K562 (cell line): Measurements from ENCODE around the gene TMEM45A. TPM values are rescaled to one million over a fixed set of nuclear protein-coding genes. Genes with fewer than 3 reads are reported as not detected.

Experiments used
- ATAC-seq: fragments of 200-7000 bp; cut with Tn5 transposase; 3 replicates; pipeline ENCODE4 v1.9.1; 2020; ENCODE audit warnings: moderate library complexity
- BruUV-seq: library from RNA; stranded (reverse); fragments of 400-500 nt; replicated peaks from 2 replicates; lab custom pipeline; 2021; lab: Mats Ljungman, UMichigan
- CTCF ChIA-PET: fragments of 300-600 bp; formaldehyde crosslinking; extraction: SDS; loops from one replicate; lab custom pipeline; 2021; ENCODE audit warnings: low intra/inter-chr PET ratio; lab: Yijun Ruan, JAX
- POLR2A ChIA-PET: fragments of 300-600, 350-650 bp; sonication (Branson Sonifier 250); formaldehyde crosslinking; extraction: SDS; loops from one replicate; lab custom pipeline; 2021; ENCODE audit warnings: antibody characterized with exemption, inconsistent platforms; lab: Yijun Ruan, JAX
- DNase-seq, 4 experiments: peaks; one replicate each; pipeline versions ENCODE4 v3.0.0 to v3.0.0-alpha.2; 2011 to 2018; ENCODE audit warnings: low spot score in 3 of 4, mixed read lengths in 3 of 4; ENCODE audit errors: extremely low read depth in 1 of 4
- FAIRE-seq: peaks from 2 replicates; lab custom pipeline; 2011; peaks lifted over from hg19 to GRCh38; lab: Jason Lieb, UNC
- H2AFZ ChIP-seq: 2 replicates; pipeline ENCODE4 v1.6.0; 2011; ENCODE audit warnings: low read depth, low read length, control low read depth, inconsistent platforms
- H3K27ac ChIP-seq: fragments of 200-600 bp; 3 replicates; pipeline ENCODE4 v1.8.0; 2011; ENCODE audit warnings: low read depth, mild to moderate bottlenecking, control low read depth, inconsistent platforms, low read length, moderate library complexity, mixed read lengths; ENCODE audit errors: extremely low read depth
- H3K27me3 ChIP-seq, 2 experiments: fragments of 300-600 bp in 1 of 2; 2 replicates in 1 of 2; 3 replicates in 1 of 2; pipeline versions ENCODE4 v1.6.0 to v1.8.0; 2011; ENCODE audit warnings: inconsistent platforms in 2 of 2, low read length in 2 of 2, mild to moderate bottlenecking in 1 of 2, mixed read lengths in 1 of 2, moderate library complexity in 1 of 2; ENCODE audit not compliant: control insufficient read depth in 2 of 2, insufficient read depth in 2 of 2
- H3K36me3 ChIP-seq: fragments of 300-600 bp; 3 replicates; pipeline ENCODE4 v1.8.0; 2011; ENCODE audit warnings: mild to moderate bottlenecking, low read length, inconsistent platforms; ENCODE audit not compliant: control insufficient read depth, insufficient read depth
- H3K4me1 ChIP-seq, 2 experiments: fragments of 200-600 bp in 1 of 2; replicated peaks in 1 of 2; 2 replicates in 1 of 2; 3 replicates in 1 of 2; pipeline versions ENCODE4 v1.5.1 to v1.8.0; 2011; ENCODE audit warnings: inconsistent platforms in 2 of 2, low read length in 2 of 2, mild to moderate bottlenecking in 1 of 2, mixed read lengths in 1 of 2, moderate library complexity in 1 of 2; ENCODE audit not compliant: control insufficient read depth in 2 of 2, insufficient read depth in 2 of 2
- H3K4me2 ChIP-seq: 2 replicates; pipeline ENCODE4 v1.6.1; 2011; ENCODE audit warnings: low read length, control low read depth, inconsistent platforms, mixed read lengths; ENCODE audit not compliant: insufficient read depth
- H3K4me3 ChIP-seq: fragments of 200-600 bp; sonication (generic), shearing (Covaris generic); 2 replicates; pipeline ENCODE4 v1.5.1; 2016; ENCODE audit warnings: control low read depth, inconsistent platforms
- H3K79me2 ChIP-seq: fragments of 200-600 bp; 3 replicates; pipeline ENCODE4 v1.8.0; 2011; ENCODE audit warnings: low read length, inconsistent platforms; ENCODE audit not compliant: control insufficient read depth, insufficient read depth
- H3K9ac ChIP-seq, 2 experiments: 2 replicates each; pipeline versions ENCODE4 v1.6.0 to v1.6.1; 2011; ENCODE audit warnings: low read depth in 2 of 2, low read length in 2 of 2, control low read depth in 1 of 2, inconsistent platforms in 1 of 2, mild to moderate bottlenecking in 1 of 2, mixed read lengths in 1 of 2; ENCODE audit not compliant: insufficient read depth in 1 of 2
- H3K9me1 ChIP-seq: one replicate; pipeline ENCODE4 v1.6.0; 2011; ENCODE audit warnings: inconsistent platforms, mild to moderate bottlenecking, low read length, moderate library complexity; ENCODE audit not compliant: control insufficient read depth, insufficient read depth
- H3K9me3 ChIP-seq: replicated peaks from 2 replicates; pipeline ENCODE4 v1.5.1; 2011; ENCODE audit warnings: low read depth, low read length, inconsistent platforms; ENCODE audit not compliant: control insufficient read depth, insufficient read depth
- H4K20me1 ChIP-seq: replicated peaks from 2 replicates; pipeline ENCODE4 v1.6.1; 2011; ENCODE audit warnings: low read length, inconsistent platforms, mixed read lengths; ENCODE audit not compliant: control insufficient read depth, insufficient read depth
- CBX8 ChIP-seq: fragments of 200-600 bp; sonication (generic); IDR thresholded peaks from 2 replicates; pipeline ENCODE4 v1.6.1; 2012; ENCODE audit warnings: borderline replicate concordance, mixed run types, low read depth, mild to moderate bottlenecking, moderate library complexity, mixed read lengths, low read length, control low read depth, inconsistent platforms; ENCODE audit not compliant: poor library complexity, severe bottlenecking; ENCODE audit errors: extremely low read depth
- MED1 ChIP-seq: sonication (generic); formaldehyde crosslinking; IDR thresholded peaks from 2 replicates; pipeline ENCODE4 v1.8.1; 2023; ENCODE audit warnings: missing genetic modification reagents, borderline replicate concordance
- NFIC ChIP-seq: fragments of 450-650 bp; IDR thresholded peaks from 2 replicates; pipeline ENCODE4 v1.6.1; 2017; ENCODE audit warnings: mild to moderate bottlenecking, inconsistent platforms
- NFIX ChIP-seq: fragments of 250-450 bp; sonication (Bioruptor Pico); IDR thresholded peaks from 2 replicates; pipeline ENCODE4 v1.4.0; 2020; ENCODE audit warnings: low read depth, mild to moderate bottlenecking, moderate library complexity
- SMARCA4 ChIP-seq: fragments of 450-650 bp; IDR thresholded peaks from 2 replicates; pipeline ENCODE4 v1.6.1; 2016
- WGBS: fragments of 100-300 bp; shearing (Covaris generic); methylation state at CpG from one replicate; pipeline ENCODE4 v1.1.6; 2016; ENCODE audit warnings: low coverage, mixed read lengths; ENCODE audit not compliant: insufficient coverage; ENCODE audit errors: missing lambda C conversion rate; 5-methylcytosine and 5-hydroxymethylcytosine counted together
- in situ Hi-C: fragments of 300-500 bp; cut with MboI; formaldehyde crosslinking; loops from 4 replicates; pipeline ENCODE4 v1.15.0; 2018; ENCODE audit warnings: inconsistent platforms, mixed read lengths
- intact Hi-C: fragments of 100-400 bp; cut with micrococcal nuclease; formaldehyde crosslinking; loops from 2 replicates; pipeline ENCODE4 v1.14.2; 2022
- polyA plus RNA-seq, 8 experiments: library from polyadenylated mRNA; depleted of rRNA in 4 of 8; stranded (reverse) in 5 of 8; unstranded in 3 of 8; fragments of >200 nt; fragmentation: Nextera tagmentation in 2 of 8; fragmentation: Illumina TruSeq in 1 of 8; extraction: Ambion mirVana in 2 of 8; extraction: Trizol in 1 of 8; gene quantifications; 2 replicates each; pipeline versions ENCODE4 v1.2.1 to v1.2.3, GENCODE V29; 2011 to 2014; ENCODE audit warnings: inconsistent platforms in 1 of 8, missing spikeins in 1 of 8
- total RNA-seq, 7 experiments: library from RNA; depleted of rRNA in 6 of 7; stranded (reverse); fragments of >200 nt in 6 of 7; fragmentation: Illumina TruSeq in 2 of 7; extraction: Trizol in 2 of 7; gene quantifications; 2 replicates each; pipeline versions ENCODE4 v1.2.1 to v1.2.3, GENCODE V29; 2011 to 2021; ENCODE audit warnings: low replicate concordance in 1 of 7

TMEM45A gene
- total and polyA plus RNA-seq, 9 of the 15 experiments (the other 6 are each of a cell fraction or from before 2014, with no cell fraction given), result 0.41 to 4.1 (median 0.95) TPM

DNA sequence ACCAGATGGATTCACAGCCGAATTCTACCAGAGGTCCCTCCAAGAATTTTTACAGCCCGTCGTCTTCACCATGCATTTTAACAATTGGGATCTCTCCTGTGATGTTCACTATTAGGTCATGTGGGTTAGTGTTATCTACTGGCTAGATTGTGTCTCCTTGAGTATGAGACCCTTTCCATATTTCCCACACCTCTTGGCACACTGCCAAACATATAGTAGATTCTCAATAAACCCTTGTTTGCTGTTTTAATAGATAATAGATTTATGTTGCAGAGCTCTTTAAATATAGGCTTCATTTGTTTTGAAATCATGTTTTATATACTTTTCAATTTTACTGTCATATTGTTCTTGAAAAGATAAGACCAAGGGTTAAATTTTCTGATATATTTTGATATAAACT, 82.1 kb downstream of the TMEM45A start:
- BruUV-seq, result no TSS peak
- 33% methylated on average over 3 of the region's 3 CpGs for WGBS
- H3K4me1 ChIP-seq, result no peaks in the 10 kb centered on the region
- no peak overlapping the region for H3K9ac ChIP-seq
- no peaks in the 10 kb centered on the region for H3K9me1 ChIP-seq
- intact Hi-C loops (no loop called here), in situ Hi-C loops (no loop called here)
- H2AFZ ChIP-seq, result no peak overlapping the region
- no peak overlapping the region for H3K4me2 ChIP-seq
- POLR2A ChIA-PET, result interaction anchor here (1.2 kb wide), 1 partner anchor 136 kb away, joined by 3 read pairs; no protein-coding TSS in a partner anchor
- no peak for ATAC-seq
- FAIRE-seq, result no peak
- no peaks in the 10 kb centered on the region for H3K9me3 ChIP-seq
- no peak for DNase-seq
- H3K27ac ChIP-seq, result no peak overlapping the region
- CTCF ChIA-PET, result no interaction called here
- TF ChIP-seq NFIC (peak; percentile 95), MED1 (CRISPR knock-in tag) (no peak), NFIX (peak; percentile 87)
- H4K20me1 ChIP-seq, result no peaks in the 10 kb centered on the region
- H3K36me3 ChIP-seq, result no peaks in the 10 kb centered on the region
- no peaks in the 10 kb centered on the region for H3K27me3 ChIP-seq
- no peak overlapping the region for H3K4me3 ChIP-seq
- H3K79me2 ChIP-seq, result no peaks in the 10 kb centered on the region

DNA sequence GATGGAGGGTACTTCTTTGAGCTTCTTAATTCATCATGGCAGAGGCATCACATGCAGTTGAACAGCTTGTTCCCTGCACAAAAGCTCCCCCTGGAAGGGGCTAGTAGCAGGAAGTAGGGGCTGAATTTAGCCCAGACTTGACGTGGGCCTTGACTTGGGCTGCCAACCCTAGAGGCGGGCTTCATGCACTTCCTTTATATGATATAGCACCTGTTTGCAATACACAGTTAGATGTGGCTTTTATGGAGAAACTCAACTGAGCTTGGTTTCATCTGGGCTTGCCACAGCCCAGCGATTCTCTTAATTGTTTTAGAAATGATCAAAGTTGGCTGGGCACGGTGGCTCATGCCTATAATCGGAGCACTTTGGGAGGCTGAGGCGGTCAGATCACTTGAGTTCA, 83.3 kb downstream of the TMEM45A start:
- WGBS, result 35% methylated on average over 5 of the region's 6 CpGs
- Histone ChIP-seq H2AFZ (no peak overlapping the region), H3K9ac (no peak overlapping the region), H3K9me1 (no peaks in the 10 kb centered on the region), H3K4me3 (no peak overlapping the region), H3K27ac (no peak overlapping the region), H4K20me1 (no peaks in the 10 kb centered on the region), H3K79me2 (no peaks in the 10 kb centered on the region), H3K4me1 (no peaks in the 10 kb centered on the region), H3K36me3 (no peaks in the 10 kb centered on the region), H3K9me3 (no peaks in the 10 kb centered on the region), H3K27me3 (no peaks in the 10 kb centered on the region), H3K4me2 (no peak overlapping the region)
- ChIA-PET POLR2A (interaction anchor here (1.2 kb wide), 1 partner anchor 135 kb away, joined by 3 read pairs; no protein-coding TSS in a partner anchor), CTCF (no interaction called here)
- ATAC-seq (no peak), DNase-seq (no peak), FAIRE-seq (no peak)
- BruUV-seq, result no TSS peak
- in situ Hi-C loops, result no loop called here
- intact Hi-C loops, result no loop called here
- TF ChIP-seq SMARCA4 (no peak), CBX8 (no peak)
